Mucosa of rectum (tissue), 2 donors: ENCODE data around the gene CD44.

Source experiments
- H3K27ac ChIP-seq, 2 donors: one replicate each; pipeline ENCODE4 v1.7.0; 2013; ENCODE audit warnings: inconsistent platforms in 2 of 2, low read depth in 2 of 2, low read length in 2 of 2
- H3K27me3 ChIP-seq, 2 donors: one replicate each; pipeline ENCODE4 v1.7.0; 2013; ENCODE audit warnings: low read length in 2 of 2; ENCODE audit not compliant: control insufficient read depth in 2 of 2, insufficient read depth in 2 of 2
- H3K36me3 ChIP-seq, 2 donors: one replicate each; pipeline ENCODE4 v1.7.0; 2013; ENCODE audit warnings: low read length in 2 of 2; ENCODE audit not compliant: control insufficient read depth in 2 of 2, insufficient read depth in 2 of 2
- H3K4me1 ChIP-seq, 2 donors: one replicate each; pipeline ENCODE4 v1.7.0; 2013; ENCODE audit warnings: low read length in 2 of 2, mild to moderate bottlenecking in 1 of 2; ENCODE audit not compliant: control insufficient read depth in 2 of 2, insufficient read depth in 2 of 2
- H3K4me3 ChIP-seq, 2 donors: one replicate each; pipeline ENCODE4 v1.7.0; 2013; ENCODE audit warnings: low read length in 2 of 2
- H3K9ac ChIP-seq, 2 donors: one replicate each; pipeline ENCODE4 v1.7.0; 2013; ENCODE audit warnings: low read length in 2 of 2, low read depth in 1 of 2, mild to moderate bottlenecking in 1 of 2
- H3K9me3 ChIP-seq, 2 donors: one replicate each; pipeline ENCODE4 v1.7.0; 2013; ENCODE audit warnings: low read length in 2 of 2; ENCODE audit not compliant: control insufficient read depth in 2 of 2
- donor health status: healthy.
- donor health status: Normal muscosa, but diverticular disease.

The CD44 gene

GRCh38 chr11:35265755-35266454 lies 126.9 kb downstream of the CD44 start:
- H3K36me3 ChIP-seq, result no peaks in the 10 kb centered on the region
- H3K27ac ChIP-seq, result no peak overlapping the region
- H3K9ac ChIP-seq, result no peak overlapping the region
- H3K9me3 ChIP-seq, result no peaks in the 10 kb centered on the region
- no peaks in the 10 kb centered on the region for H3K27me3 ChIP-seq
- no peak overlapping the region for H3K4me3 ChIP-seq
- H3K4me1 ChIP-seq, result no peaks in the 10 kb centered on the region

- Histone ChIP-seq H3K4me1 (no peaks in the 10 kb centered on the region), H3K4me3 (no peak overlapping the region), H3K9ac (no peak overlapping the region), H3K27ac (no peak overlapping the region), H3K36me3 (no peaks in the 10 kb centered on the region), H3K27me3 (no peaks in the 10 kb centered on the region), H3K9me3 (no peaks in the 10 kb centered on the region)
These were observed 128.5 kb downstream of the CD44 start for GRCh38 chr11:35267504-35267903.

- no peaks in the 10 kb centered on the region for H3K36me3 ChIP-seq
- H3K27me3 ChIP-seq, result no peaks in the 10 kb centered on the region
- H3K9me3 ChIP-seq, result no peaks in the 10 kb centered on the region
- no peak overlapping the region for H3K27ac ChIP-seq
- peaks cover 0 to 5% of the 10 kb centered on the region in 2 donors for H3K4me1 ChIP-seq
- no peak overlapping the region for H3K4me3 ChIP-seq
- H3K9ac ChIP-seq, result no peak overlapping the region
These were observed 131.4 kb downstream of the CD44 start for GRCh38 chr11:35270342-35270741.

- Histone ChIP-seq H3K9me3 (no peaks in the 10 kb centered on the region), H3K4me1 (peaks cover 0 to 10% of the 10 kb centered on the region in 2 donors), H3K36me3 (no peaks in the 10 kb centered on the region), H3K27ac (no peak overlapping the region), H3K27me3 (no peaks in the 10 kb centered on the region), H3K9ac (no peak overlapping the region), H3K4me3 (no peak overlapping the region)
These were observed 132.1 kb downstream of the CD44 start for GRCh38 chr11:35271031-35271430.

- Histone ChIP-seq H3K9me3 (no peaks in the 10 kb centered on the region), H3K27ac (no peak overlapping the region), H3K4me1 (peaks cover 0 to 11% of the 10 kb centered on the region in 2 donors), H3K27me3 (no peaks in the 10 kb centered on the region), H3K4me3 (no peak overlapping the region), H3K36me3 (no peaks in the 10 kb centered on the region), H3K9ac (no peak overlapping the region)
These were observed 133.5 kb downstream of the CD44 start for GRCh38 chr11:35272391-35272902.

- Histone ChIP-seq H3K36me3 (no peaks in the 10 kb centered on the region), H3K4me3 (no peak overlapping the region), H3K9me3 (no peaks in the 10 kb centered on the region), H3K27ac (no peak overlapping the region), H3K27me3 (no peaks in the 10 kb centered on the region), H3K4me1 (peaks cover 0 to 11% of the 10 kb centered on the region in 2 donors), H3K9ac (no peak overlapping the region)
These were observed 136.2 kb downstream of the CD44 start for GRCh38 chr11:35274909-35275785.

GRCh38 chr11:35275786-35276170 lies 136.8 kb downstream of the CD44 start:
- no peaks in the 10 kb centered on the region for H3K36me3 ChIP-seq
- H3K4me3 ChIP-seq, result no peak overlapping the region
- no peak overlapping the region for H3K27ac ChIP-seq
- H3K9ac ChIP-seq, result no peak overlapping the region
- H3K4me1 ChIP-seq, result peaks cover 0 to 11% of the 10 kb centered on the region in 2 donors
- no peaks in the 10 kb centered on the region for H3K9me3 ChIP-seq
- H3K27me3 ChIP-seq, result no peaks in the 10 kb centered on the region

- H3K9me3 ChIP-seq, result no peaks in the 10 kb centered on the region
- no peak overlapping the region for H3K27ac ChIP-seq
- peaks cover 0 to 11% of the 10 kb centered on the region in 2 donors for H3K4me1 ChIP-seq
- H3K9ac ChIP-seq, result no peak overlapping the region
- H3K36me3 ChIP-seq, result no peaks in the 10 kb centered on the region
- no peak overlapping the region for H3K4me3 ChIP-seq
- H3K27me3 ChIP-seq, result no peaks in the 10 kb centered on the region
These were observed 137.6 kb downstream of the CD44 start for GRCh38 chr11:35276396-35277145.

- Histone ChIP-seq H3K27me3 (no peaks in the 10 kb centered on the region), H3K9me3 (no peaks in the 10 kb centered on the region), H3K4me3 (no peak overlapping the region), H3K4me1 (peaks cover 0 to 11% of the 10 kb centered on the region in 2 donors), H3K9ac (no peak overlapping the region), H3K27ac (no peak overlapping the region), H3K36me3 (no peaks in the 10 kb centered on the region)
These were observed 138.9 kb downstream of the CD44 start for GRCh38 chr11:35277827-35278226.
